Hippocampal formation (tissue), 2 donors: Measurements from ENCODE around the gene INSYN1.
"Not testable (repeated sequence)": the region's sequence is repeated elsewhere in the genome, so short reads cannot be mapped to it uniquely, and the experiment has no call there.

ENCODE experiments used
- DNase-seq, 2 donors: peaks; one replicate each; lab custom pipeline; 2025; lab: John Stamatoyannopoulos, UW

INSYN1 gene

DNA sequence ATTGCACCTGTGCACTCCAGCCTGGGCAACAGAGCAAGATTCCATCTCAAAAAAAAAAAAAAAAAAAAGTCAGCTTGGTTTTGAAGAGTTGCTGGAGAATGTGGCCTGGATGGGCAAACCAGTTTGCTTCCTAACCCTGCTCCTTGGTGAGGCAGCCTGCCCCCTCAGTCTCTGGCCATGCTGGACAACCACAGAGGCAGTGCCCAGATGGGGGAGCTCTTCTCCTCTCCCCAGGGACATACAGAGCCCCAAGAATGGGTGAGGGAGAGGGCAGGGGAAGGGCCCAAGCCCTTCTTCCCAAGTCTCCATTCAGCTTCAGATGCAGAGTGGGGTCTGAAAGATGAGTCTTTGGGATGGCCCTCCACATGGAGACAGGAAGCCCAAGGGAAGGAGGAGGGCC is 41.0 kb downstream of the INSYN1 start:
- no peak for DNase-seq

- DNase-seq, result no peak
These were observed 41.6 kb downstream of the INSYN1 start for GRCh38 chr15:73711526-73711925.

GRCh38 chr15:73710321-73710720 is 42.8 kb downstream of the INSYN1 start:
- DNase-seq, result no peak

DNA sequence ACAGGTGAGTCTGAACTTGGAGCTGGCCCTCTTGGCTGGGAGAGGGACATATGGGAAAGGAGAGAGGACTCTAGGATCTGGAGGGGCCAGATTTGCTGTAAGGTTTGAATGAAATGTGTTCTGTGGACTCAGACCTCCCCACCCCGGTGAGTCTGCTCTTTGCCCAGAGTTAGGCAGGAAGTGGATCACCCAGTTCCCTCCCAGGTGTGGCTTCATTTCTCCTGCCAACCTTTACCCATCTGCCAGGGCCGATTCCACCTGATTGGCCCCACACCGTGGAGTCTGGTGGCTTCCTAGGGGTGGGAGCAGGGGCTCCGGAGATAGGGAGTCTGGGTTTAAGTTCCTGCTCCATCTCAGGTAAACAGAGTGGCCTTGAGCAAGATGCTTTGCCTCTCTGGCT is 43.5 kb downstream of the INSYN1 start:
- DNase-seq, result no peak

DNA sequence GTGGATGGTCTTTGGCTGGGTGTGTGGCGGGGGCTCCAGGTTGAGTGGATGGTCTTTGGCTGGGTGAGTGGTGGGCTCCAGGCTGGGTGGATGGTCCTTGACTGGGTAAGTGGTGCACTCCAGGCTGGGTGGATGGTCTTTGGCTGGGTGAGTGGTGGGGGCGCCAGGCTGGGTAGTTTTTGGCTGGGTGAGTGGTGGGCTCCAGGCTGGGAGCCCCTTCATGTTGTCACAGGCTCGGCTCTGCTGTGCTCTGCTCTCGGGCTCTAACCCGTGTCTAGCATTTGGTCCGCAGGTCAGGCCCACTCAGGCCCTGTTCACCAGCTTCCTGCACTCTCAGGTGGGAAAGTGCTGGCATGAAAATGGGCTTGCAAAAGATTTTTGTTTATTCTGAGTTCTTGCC is 43.9 kb downstream of the INSYN1 start:
- no peak for DNase-seq

- no peak for DNase-seq
These were observed 44.5 kb downstream of the INSYN1 start for GRCh38 chr15:73708691-73709090.

DNA sequence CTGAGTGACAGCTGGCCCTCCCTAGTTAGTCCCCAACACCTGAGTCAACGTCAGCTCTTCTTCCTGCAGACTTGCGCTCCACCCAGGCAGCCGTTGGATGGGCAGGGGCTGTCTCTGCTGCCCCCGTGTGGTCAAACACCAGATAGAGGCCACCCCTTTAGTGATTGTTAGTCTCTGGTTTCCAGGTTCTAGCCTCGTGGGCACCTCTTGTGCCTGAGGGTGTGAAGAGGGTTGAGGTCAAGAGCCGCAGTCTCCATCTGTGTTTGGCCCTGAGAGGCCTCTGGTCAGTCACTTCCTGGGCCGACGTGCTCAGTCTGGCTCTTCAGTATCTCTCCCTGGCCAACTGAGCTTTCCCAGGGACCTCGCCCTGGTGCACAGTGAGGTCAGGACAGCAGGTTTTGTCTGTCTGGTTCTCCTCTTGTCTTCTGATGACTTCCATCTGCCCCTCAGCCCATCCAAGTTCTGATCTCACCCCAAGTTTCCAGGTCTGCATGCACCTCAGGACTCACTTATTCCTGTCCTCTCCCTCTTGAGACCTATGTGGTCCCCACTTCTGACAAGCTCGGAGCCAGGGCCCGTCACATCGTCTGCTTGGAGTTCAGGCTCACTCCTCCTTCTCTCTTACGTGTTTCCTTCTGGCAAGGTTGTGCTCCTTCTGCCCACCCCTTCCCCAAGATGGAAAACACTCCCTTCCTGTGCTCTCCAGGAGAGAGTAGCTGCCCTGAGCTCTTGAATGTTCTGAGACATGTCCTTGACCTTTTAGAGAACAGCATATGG is 48.1 kb downstream of the INSYN1 start:
- no peak for DNase-seq

DNA sequence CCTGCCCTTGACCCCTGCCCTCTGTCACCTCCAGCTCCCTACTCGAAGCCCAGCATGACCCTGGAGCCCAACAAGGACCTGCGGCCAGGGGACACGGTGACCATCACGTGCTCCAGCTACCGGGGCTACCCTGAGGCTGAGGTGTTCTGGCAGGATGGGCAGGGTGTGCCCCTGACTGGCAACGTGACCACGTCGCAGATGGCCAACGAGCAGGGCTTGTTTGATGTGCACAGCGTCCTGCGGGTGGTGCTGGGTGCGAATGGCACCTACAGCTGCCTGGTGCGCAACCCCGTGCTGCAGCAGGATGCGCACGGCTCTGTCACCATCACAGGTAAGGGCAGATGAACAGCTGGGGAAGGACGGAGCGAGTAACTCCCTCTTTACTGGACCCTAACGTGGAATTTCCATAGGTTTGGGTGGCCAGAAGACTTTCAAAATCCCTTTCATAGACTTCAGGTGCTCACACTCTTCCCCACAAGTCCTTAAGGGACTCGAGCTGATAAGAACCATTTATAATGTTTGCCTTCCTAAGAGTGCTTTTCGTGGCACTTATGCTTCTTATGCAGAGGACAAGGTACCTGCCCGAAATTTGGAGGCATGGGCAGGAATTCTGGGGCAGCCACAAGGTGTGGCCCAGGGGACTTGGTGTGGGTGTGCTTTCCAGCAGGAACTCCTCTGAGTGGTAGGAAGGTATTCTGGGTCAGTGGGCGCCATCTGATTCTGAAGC is 48.8 kb downstream of the INSYN1 start:
- DNase-seq, result not testable (repeated sequence)

DNA sequence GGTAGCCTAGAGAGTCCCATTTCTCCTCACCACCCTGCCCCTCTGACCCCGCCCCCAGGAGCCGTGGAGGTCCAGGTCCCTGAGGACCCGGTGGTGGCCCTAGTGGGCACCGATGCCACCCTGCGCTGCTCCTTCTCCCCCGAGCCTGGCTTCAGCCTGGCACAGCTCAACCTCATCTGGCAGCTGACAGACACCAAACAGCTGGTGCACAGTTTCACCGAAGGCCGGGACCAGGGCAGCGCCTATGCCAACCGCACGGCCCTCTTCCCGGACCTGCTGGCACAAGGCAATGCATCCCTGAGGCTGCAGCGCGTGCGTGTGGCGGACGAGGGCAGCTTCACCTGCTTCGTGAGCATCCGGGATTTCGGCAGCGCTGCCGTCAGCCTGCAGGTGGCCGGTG is 49.5 kb downstream of the INSYN1 start:
- not testable (repeated sequence) for DNase-seq

DNA sequence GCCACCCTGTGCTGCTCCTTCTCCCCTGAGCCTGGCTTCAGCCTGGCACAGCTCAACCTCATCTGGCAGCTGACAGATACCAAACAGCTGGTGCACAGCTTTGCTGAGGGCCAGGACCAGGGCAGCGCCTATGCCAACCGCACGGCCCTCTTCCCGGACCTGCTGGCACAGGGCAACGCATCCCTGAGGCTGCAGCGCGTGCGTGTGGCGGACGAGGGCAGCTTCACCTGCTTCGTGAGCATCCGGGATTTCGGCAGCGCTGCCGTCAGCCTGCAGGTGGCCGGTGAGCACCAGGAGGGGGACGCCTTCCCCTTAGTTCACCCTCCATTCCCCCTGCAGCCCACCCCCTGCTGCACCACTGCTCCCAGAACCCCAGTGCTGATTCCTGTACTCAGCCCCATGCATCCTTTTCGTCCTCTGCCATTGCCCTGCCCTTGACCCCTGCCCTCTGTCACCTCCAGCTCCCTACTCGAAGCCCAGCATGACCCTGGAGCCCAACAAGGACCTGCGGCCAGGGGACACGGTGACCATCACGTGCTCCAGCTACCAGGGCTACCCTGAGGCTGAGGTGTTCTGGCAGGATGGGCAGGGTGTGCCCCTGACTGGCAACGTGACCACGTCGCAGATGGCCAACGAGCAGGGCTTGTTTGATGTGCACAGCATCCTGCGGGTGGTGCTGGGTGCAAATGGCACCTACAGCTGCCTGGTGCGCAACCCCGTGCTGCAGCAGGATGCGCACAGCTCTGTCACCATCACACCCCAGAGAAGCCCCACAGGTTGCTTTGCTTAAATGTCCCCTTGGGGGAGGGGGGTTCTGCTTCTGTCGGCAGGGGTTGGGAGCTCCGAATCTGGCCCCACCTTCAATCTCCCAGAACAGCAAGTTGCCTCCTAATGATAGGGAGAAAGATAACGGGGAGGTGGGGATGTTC is 50.6 kb downstream of the INSYN1 start:
- not testable (repeated sequence) for DNase-seq

DNA sequence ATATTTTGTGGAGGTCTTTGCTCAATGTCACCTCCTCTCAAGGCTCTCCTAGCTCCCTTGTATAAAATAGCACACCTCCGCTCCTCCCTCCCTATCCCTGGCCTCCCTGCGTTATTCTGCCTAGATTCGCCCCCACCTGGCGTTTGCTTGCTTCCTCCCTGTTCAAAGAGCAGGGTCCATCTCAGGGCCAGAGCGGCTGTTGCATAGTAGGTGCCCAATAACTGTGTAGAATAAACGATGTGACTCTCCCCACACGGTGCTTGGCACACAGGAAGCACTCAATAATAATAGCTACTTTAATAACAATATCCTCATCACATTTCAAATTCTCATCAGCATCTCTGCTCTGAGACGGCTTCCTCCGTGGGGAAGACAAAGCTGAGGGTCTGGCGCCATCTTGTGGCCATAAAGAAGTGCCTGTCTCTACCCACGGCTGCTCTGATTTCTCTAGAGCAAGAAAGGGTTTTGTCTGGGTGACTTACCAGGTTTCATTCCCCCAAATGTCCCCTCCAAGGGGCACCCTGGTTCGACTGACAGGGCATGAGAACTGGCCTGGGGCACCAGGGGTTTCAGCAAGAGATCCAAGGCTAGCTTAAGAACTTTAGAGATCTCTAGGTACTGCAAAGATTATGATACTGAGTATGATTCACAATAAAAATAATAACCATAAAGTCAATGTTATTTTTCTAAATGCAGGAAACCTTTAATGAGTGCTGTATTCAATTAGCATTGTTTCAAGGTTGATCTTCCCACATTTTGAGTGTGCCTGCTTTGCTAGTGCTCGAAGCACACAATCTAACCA is 52.9 kb downstream of the INSYN1 start:
- peak; percentile 52 to 81 for DNase-seq

DNA sequence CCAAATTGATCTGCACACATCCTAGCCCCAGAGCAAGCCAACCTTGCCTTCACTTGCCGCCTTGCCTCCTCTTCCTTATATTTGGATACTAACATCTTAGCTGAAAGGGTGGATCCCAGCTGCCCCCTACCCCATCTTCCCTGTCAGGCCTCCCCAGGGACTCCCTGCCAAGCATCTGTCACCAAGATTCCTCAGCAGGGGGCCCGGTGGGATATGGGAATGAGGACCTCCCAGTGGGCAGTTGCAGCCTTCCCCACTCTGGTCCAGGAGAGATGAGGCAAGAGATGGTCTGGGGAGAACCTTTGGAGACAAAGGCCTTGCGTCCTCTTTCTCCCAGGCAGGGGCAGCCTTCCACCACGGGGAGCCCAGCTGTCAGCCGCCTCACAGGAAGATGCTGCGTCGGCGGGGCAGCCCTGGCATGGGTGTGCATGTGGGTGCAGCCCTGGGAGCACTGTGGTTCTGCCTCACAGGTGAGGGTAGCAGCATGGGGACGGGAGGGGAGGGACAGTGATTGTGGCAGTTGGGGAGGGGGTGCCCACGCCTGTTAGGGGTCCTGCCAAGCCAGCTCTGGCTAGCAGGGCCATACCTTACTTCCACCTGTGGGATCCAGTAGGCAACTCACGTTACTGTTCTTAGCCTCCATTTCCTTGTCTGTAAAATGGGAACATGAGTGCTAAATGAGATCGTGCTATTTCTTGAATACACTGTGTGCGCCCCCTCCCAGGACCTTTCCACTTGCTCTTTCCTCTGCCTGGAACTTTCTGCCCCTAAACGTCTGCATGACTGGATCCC is 53.7 kb downstream of the INSYN1 start:
- DNase-seq, result no peak

DNA sequence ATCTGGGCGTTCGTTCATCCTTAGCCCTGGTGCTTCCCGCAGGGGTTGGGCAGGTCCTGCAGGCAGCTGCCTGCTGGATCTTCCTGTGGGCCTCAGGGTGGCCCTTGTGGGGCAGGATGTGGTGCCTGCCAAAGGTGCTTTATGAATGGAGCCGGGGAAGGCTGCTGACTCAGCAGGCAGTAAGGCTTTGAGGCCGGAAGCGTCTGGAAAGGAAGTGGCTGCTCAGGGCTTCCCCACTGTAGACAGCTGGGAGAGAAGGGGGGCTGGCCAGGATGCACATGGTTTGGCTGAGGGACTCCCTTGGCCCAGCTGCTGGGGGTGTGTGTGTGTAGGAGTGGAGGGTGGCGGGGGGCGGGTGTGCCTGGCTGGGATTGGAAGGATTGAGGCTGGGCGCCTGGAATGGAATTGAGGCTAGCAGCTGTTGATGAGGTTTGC is 56.1 kb downstream of the INSYN1 start:
- peak; percentile 58 to 74 for DNase-seq

DNA sequence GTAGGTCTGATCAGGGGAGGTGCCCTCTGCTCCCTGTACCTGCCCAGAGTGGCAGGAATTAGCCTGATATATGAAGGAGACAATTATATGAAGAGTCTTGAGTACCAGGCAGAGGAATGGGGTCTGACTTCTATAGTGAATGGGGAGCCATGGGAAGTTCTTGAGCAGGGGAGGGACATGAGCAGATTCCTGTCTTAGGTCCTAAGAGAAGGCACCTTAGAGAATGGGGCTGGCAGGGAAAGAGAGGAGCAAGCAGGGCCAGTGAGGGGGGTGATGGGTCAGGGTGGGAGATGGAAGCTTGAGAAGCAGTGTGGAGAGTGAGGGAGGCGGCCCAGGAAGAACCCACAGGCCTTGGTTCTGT is 56.5 kb downstream of the INSYN1 start:
- no peak for DNase-seq

GRCh38 chr15:73695773-73696640 is 57.1 kb downstream of the INSYN1 start:
- no peak for DNase-seq

GRCh38 chr15:73694419-73694818 is 58.7 kb downstream of the INSYN1 start:
- no peak for DNase-seq

DNA sequence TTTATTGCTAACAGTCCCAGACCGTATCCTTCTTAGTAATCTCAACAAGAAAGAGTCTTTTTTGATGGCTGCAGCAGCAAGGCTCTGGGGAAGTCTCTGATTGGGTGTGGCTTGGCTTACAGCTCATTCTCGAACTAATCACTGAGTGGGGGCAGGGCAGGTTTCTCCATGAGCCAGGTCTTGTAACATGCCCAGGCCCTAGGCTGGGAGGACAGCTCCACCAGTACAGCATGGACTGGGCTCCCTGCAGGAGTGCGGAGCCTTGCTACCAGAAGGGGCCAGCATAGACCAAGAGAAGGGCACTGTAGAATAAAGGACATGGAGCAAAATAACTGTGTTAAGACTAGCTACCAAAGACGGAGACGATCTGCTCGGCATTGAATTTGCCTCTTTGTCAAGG is 61.8 kb downstream of the INSYN1 start:
- DNase-seq, result no peak

DNA sequence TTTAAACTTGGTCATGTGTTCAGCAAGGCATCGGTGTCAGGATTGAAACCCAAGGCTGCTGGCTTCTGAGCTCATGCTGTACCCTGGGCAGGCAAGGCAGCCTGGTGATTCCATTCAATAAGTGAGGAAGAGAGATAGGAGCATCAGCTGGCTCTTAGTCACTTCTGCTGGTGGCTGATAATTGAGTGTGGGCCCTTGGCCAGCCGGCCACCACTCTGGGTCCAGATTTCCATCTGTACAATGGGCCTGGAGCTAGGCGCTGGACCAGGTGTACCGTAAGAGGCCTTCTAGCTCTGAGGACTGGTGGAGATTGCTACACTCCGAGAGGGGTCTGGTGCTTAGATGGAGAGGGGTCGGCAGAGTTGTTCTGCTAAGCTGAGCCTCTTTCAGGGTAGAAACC is 64.7 kb downstream of the INSYN1 start:
- DNase-seq, result no peak

GRCh38 chr15:73687351-73687750 is 65.8 kb downstream of the INSYN1 start:
- DNase-seq, result no peak

GRCh38 chr15:73686781-73687256 is 66.3 kb downstream of the INSYN1 start:
- DNase-seq, result no peak
